ENCODE data around the gene TSPAN18. TPM values are rescaled to one million over a fixed set of nuclear protein-coding genes. Genes with fewer than 3 reads are reported as not detected.

TSPAN18 gene
- total and polyA plus RNA-seq, 2 of the 8 experiments (the other 6 are each of a cell fraction or from before 2014, with no cell fraction given), result 5.2 to 10.2 TPM

DNA sequence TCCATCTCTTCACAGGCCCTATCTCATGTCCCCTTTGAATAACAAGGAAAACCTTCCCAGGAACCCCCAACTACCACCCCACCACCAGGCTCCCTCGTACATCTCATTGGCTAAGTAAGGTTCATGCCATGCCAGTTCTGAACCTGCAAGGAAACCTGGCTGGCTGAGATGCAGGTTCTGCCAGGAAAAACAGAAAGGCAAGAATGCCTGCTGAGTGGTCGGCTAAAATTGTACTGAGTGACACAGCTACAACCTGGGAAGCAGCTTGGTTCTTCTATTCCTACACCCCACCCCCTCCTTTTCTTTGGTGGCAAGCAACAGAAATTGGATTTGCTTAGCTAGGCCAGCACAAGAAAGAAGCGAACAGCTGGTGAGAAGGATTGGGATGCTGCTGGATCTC lies 36.1 kb upstream of the TSPAN18 start (continued):
- no peak for TF ChIP-seq JUND (IDR thresholded peaks at IDR 0.05; ENCODE audit: low read length)
